ENCODE measurements around the gene COPA.
A peak's percentile ranks its signal among the peaks of the same experiment; 100 is the strongest.
"Not testable (repeated sequence)": the region's sequence is repeated elsewhere in the genome, so short reads cannot be mapped to it uniquely, and the experiment has no call there.

The COPA gene

GRCh38 chr1:160338580-160338979, 4.5 kb downstream of the COPA start:
- DNase-seq (ENCODE audit: low read depth, low spot score): no peak
- no peak overlapping the region for H3K27ac ChIP-seq

GRCh38 chr1:160332516-160332915, 10.5 kb downstream of the COPA start:
- no peak for DNase-seq (ENCODE audit: low read depth, low spot score)
- no peak overlapping the region for H3K27ac ChIP-seq

GRCh38 chr1:160330119-160330518, 12.9 kb downstream of the COPA start:
- DNase-seq (ENCODE audit: low read depth, low spot score): no peak
- no peak overlapping the region for H3K27ac ChIP-seq

GRCh38 chr1:160328184-160328583, 14.9 kb downstream of the COPA start:
- DNase-seq (ENCODE audit: low read depth, low spot score): no peak

GRCh38 chr1:160326418-160326817, 16.6 kb downstream of the COPA start:
- no peak for DNase-seq (ENCODE audit: low read depth, low spot score)
- H3K27ac ChIP-seq: no peak overlapping the region

More at GRCh38 chr1:160328184-160328583, 14.9 kb downstream of the COPA start:
- H3K27ac ChIP-seq: no peak overlapping the region

GRCh38 chr1:160325252-160325651, 17.8 kb downstream of the COPA start:
- DNase-seq (ENCODE audit: low read depth, low spot score): no peak
- H3K27ac ChIP-seq: no peak overlapping the region

- H3K27ac ChIP-seq: no peak overlapping the region
- DNase-seq (ENCODE audit: low read depth, low spot score): no peak
Observed at GRCh38 chr1:160322831-160323230, 20.2 kb downstream of the COPA start.

GRCh38 chr1:160315359-160315758, 27.7 kb downstream of the COPA start:
- DNase-seq (ENCODE audit: low read depth, low spot score): no peak
- no peak overlapping the region for H3K27ac ChIP-seq

- no peak for DNase-seq (ENCODE audit: low read depth, low spot score)
- H3K27ac ChIP-seq: no peak overlapping the region
Observed at GRCh38 chr1:160309571-160309970, 33.5 kb downstream of the COPA start.

- DNase-seq (ENCODE audit: low read depth, low spot score): no peak
- no peak overlapping the region for H3K27ac ChIP-seq
Observed at GRCh38 chr1:160309185-160309557, 33.9 kb downstream of the COPA start.

- no peak overlapping the region for H3K27ac ChIP-seq
- DNase-seq (ENCODE audit: low read depth, low spot score): no peak
Observed at GRCh38 chr1:160308451-160309184, 34.4 kb downstream of the COPA start.

GRCh38 chr1:160307118-160307791, 35.8 kb downstream of the COPA start:
- H3K27ac ChIP-seq: no peak overlapping the region
- no peak for DNase-seq (ENCODE audit: low read depth, low spot score)

- H3K27ac ChIP-seq: no peak overlapping the region
- no peak for DNase-seq (ENCODE audit: low read depth, low spot score)
Observed at GRCh38 chr1:160300173-160300572, 42.9 kb downstream of the COPA start.

- DNase-seq (ENCODE audit: low read depth, low spot score): no peak
- H3K27ac ChIP-seq: no peak overlapping the region
Observed at GRCh38 chr1:160296036-160296435, 47.0 kb downstream of the COPA start.

GRCh38 chr1:160293020-160293968, 49.8 kb downstream of the COPA start:
- DNase-seq (ENCODE audit: low read depth, low spot score): no peak
- H3K27ac ChIP-seq: no peak overlapping the region

GRCh38 chr1:160291248-160292220, 51.5 kb downstream of the COPA start:
- no peak overlapping the region for H3K27ac ChIP-seq
- DNase-seq (ENCODE audit: low read depth, low spot score): no peak

- not testable (repeated sequence) for DNase-seq (ENCODE audit: low read depth, low spot score); H3K27ac ChIP-seq
Observed at GRCh38 chr1:160287769-160288168, 55.3 kb downstream of the COPA start.

GRCh38 chr1:160285506-160285905, 57.5 kb downstream of the COPA start:
- no peak overlapping the region for H3K27ac ChIP-seq

GRCh38 chr1:160284782-160285344, 58.2 kb downstream of the COPA start, which contains the start of gene PEX19:
Gene PEX19 (minus strand): TSS chr1:160285133. CDS start chr1:160285124, 9 bp downstream.
- peak; percentile 67 for DNase-seq (ENCODE audit: low read depth, low spot score)
- H3K27ac ChIP-seq: peak within 1 kb of the TSS; percentile 66

More at GRCh38 chr1:160285506-160285905, 57.5 kb downstream of the COPA start:
- DNase-seq (ENCODE audit: low read depth, low spot score): no peak
